Kidney epithelial cell (primary cell): ENCODE measurements around the gene NOCT. TPM values are rescaled to one million over a fixed set of nuclear protein-coding genes. Genes with fewer than 3 reads are reported as not detected.
"Not testable (repeated sequence)": the region's sequence is repeated elsewhere in the genome, so short reads cannot be mapped to it uniquely, and the experiment has no call there.

Experiments
- DNase-seq: peaks from one replicate; pipeline ENCODE4 v3.0.0-alpha.2; 2010; ENCODE audit warnings: low read depth
- H3K27me3 ChIP-seq: 2 replicates; pipeline ENCODE4 v1.6.0; 2011; ENCODE audit warnings: low read length; ENCODE audit not compliant: control insufficient read depth, insufficient read depth
- H3K36me3 ChIP-seq: 2 replicates; pipeline ENCODE4 v1.5.1; 2011; ENCODE audit warnings: low read length; ENCODE audit not compliant: control insufficient read depth, insufficient read depth
- H3K4me3 ChIP-seq: 2 replicates; pipeline ENCODE4 v1.5.1; 2011; ENCODE audit warnings: low read depth, mild to moderate bottlenecking, control low read depth, low read length
- CTCF ChIP-seq: IDR thresholded peaks from 2 replicates; pipeline ENCODE4 v1.5.1; 2011; ENCODE audit warnings: mild to moderate bottlenecking, moderate library complexity, low read length, control low read depth, inconsistent platforms; ENCODE audit not compliant: insufficient read depth, poor library complexity, severe bottlenecking
- total RNA-seq: library from RNA; depleted of rRNA; stranded (reverse); fragments of >200 nt; gene quantifications from 2 replicates; pipeline ENCODE4 v1.2.3, GENCODE V29; 2015

Gene NOCT
- total RNA-seq, 1 donor from 2014 or later, result 37.5 TPM

- DNase-seq, result no peak
- no peak overlapping the region for H3K4me3 ChIP-seq
- no peak for TF ChIP-seq CTCF
These were observed 32.4 kb downstream of the NOCT start for GRCh38 chr4:139048026-139048425.

GRCh38 chr4:139050446-139050845 lies 34.9 kb downstream of the NOCT start:
- no peak overlapping the region for H3K4me3 ChIP-seq
- no peak for DNase-seq
- no peaks in the 10 kb centered on the region for H3K27me3 ChIP-seq
- no peak for TF ChIP-seq CTCF
- peaks cover 1% of the 10 kb centered on the region for H3K36me3 ChIP-seq

More at GRCh38 chr4:139048026-139048425, 32.4 kb downstream of the NOCT start:
- H3K36me3 ChIP-seq, result peaks cover 2% of the 10 kb centered on the region
- no peaks in the 10 kb centered on the region for H3K27me3 ChIP-seq

- Histone ChIP-seq H3K4me3 (no peak overlapping the region), H3K27me3 (no peaks in the 10 kb centered on the region), H3K36me3 (peaks cover 1% of the 10 kb centered on the region)
- TF ChIP-seq CTCF, result no peak
- DNase-seq, result no peak
These were observed 38.3 kb downstream of the NOCT start for GRCh38 chr4:139053909-139054308.

GRCh38 chr4:139054791-139055505 lies 39.4 kb downstream of the NOCT start:
- H3K4me3 ChIP-seq, result no peak overlapping the region
- H3K27me3 ChIP-seq, result no peaks in the 10 kb centered on the region
- DNase-seq, result no peak
- no peaks in the 10 kb centered on the region for H3K36me3 ChIP-seq
- TF ChIP-seq CTCF, result no peak

GRCh38 chr4:139059026-139059425 lies 43.4 kb downstream of the NOCT start:
- not testable (repeated sequence) for H3K4me3 ChIP-seq, DNase-seq, H3K36me3 ChIP-seq, H3K27me3 ChIP-seq

- Histone ChIP-seq H3K4me3 (no peak overlapping the region), H3K36me3 (no peaks in the 10 kb centered on the region), H3K27me3 (no peaks in the 10 kb centered on the region)
- TF ChIP-seq CTCF, result no peak
- no peak for DNase-seq
These were observed 45.0 kb downstream of the NOCT start for GRCh38 chr4:139060591-139060990.
